CD4-positive, alpha-beta T cell treated with Interferon gamma for 1 hour (primary cell): ENCODE data around the gene TUBB2A.
"Not testable (repeated sequence)": the region's sequence is repeated elsewhere in the genome, so short reads cannot be mapped to it uniquely, and the experiment has no call there.

ENCODE experiments used
- DNase-seq: peaks from one replicate; pipeline ENCODE4 v3.0.0-alpha.2; 2020

Gene TUBB2A

GRCh38 chr6:3151691-3152090 is 5.7 kb downstream of the TUBB2A start:
- DNase-seq, result no peak

- no peak for DNase-seq
Observed at GRCh38 chr6:3147914-3148757, 9.2 kb downstream of the TUBB2A start.

- no peak for DNase-seq
Observed at GRCh38 chr6:3144571-3144970, 12.8 kb downstream of the TUBB2A start.

- DNase-seq, result no peak
Observed at GRCh38 chr6:3143158-3143557, 14.2 kb downstream of the TUBB2A start.

- no peak for DNase-seq
Observed at GRCh38 chr6:3142536-3142935, 14.8 kb downstream of the TUBB2A start.

GRCh38 chr6:3140201-3140600 is 17.1 kb downstream of the TUBB2A start:
- no peak for DNase-seq

GRCh38 chr6:3139090-3139903 is 18.0 kb downstream of the TUBB2A start:
- peak; percentile 56 for DNase-seq

GRCh38 chr6:3138341-3138740 is 19.0 kb downstream of the TUBB2A start:
- DNase-seq, result no peak

GRCh38 chr6:3137873-3138272 is 19.5 kb downstream of the TUBB2A start:
- DNase-seq, result not testable (repeated sequence)

GRCh38 chr6:3137057-3137777 is 20.1 kb downstream of the TUBB2A start:
- no peak for DNase-seq

GRCh38 chr6:3136292-3137011 is 20.9 kb downstream of the TUBB2A start:
- DNase-seq, result no peak

GRCh38 chr6:3135668-3136291 is 21.6 kb downstream of the TUBB2A start:
- DNase-seq, result no peak

GRCh38 chr6:3133515-3133914 is 23.8 kb downstream of the TUBB2A start:
- no peak for DNase-seq

GRCh38 chr6:3131695-3132094 is 25.6 kb downstream of the TUBB2A start:
- DNase-seq, result no peak

GRCh38 chr6:3128356-3129108 is 28.8 kb downstream of the TUBB2A start:
- no peak for DNase-seq

GRCh38 chr6:3125815-3126214 is 31.5 kb downstream of the TUBB2A start:
- DNase-seq, result no peak

GRCh38 chr6:3124667-3125066 is 32.7 kb downstream of the TUBB2A start:
- DNase-seq, result no peak

GRCh38 chr6:3122823-3123182 is 34.5 kb downstream of the TUBB2A start:
- DNase-seq, result no peak

- DNase-seq, result no peak
Observed at GRCh38 chr6:3120765-3121089, 36.6 kb downstream of the TUBB2A start.

- DNase-seq, result no peak
Observed at GRCh38 chr6:3119040-3119723, 38.2 kb downstream of the TUBB2A start.
